GM23338 (cell line): Measurements from ENCODE around the gene RHBDL3. TPM values are rescaled to one million over a fixed set of nuclear protein-coding genes. Genes with fewer than 3 reads are reported as not detected.

Experiments used
- ATAC-seq: fragments of 200-7000 bp; cut with Tn5 transposase; 3 replicates; pipeline ENCODE4 v1.9.1; 2020
- DNase-seq: peaks from one replicate; pipeline ENCODE4 v3.0.0-alpha.2; 2015; ENCODE audit warnings: low spot score
- H2AFZ ChIP-seq: fragments of 200-600 bp; sonication (generic); 2 replicates; pipeline ENCODE4 v1.8.0; 2016; ENCODE audit warnings: antibody characterized with exemption, mild to moderate bottlenecking, moderate library complexity
- H3F3A ChIP-seq: fragments of 200-600 bp; sonication (generic); replicated peaks from 2 replicates; pipeline ENCODE4 v1.8.0; 2017; ENCODE audit warnings: antibody characterized with exemption, mixed run types, low read depth
- H3K27ac ChIP-seq: fragments of 200-600 bp; sonication (generic); 2 replicates; pipeline ENCODE4 v1.6.1; 2016; ENCODE audit warnings: low read depth
- H3K27me3 ChIP-seq: fragments of 200-600 bp; sonication (generic); 2 replicates; pipeline ENCODE4 v1.8.0; 2016; ENCODE audit warnings: mild to moderate bottlenecking, mixed run types, moderate library complexity; ENCODE audit not compliant: insufficient read depth
- H3K36me3 ChIP-seq: fragments of 200-600 bp; sonication (generic); 2 replicates; pipeline ENCODE4 v1.8.0; 2016; ENCODE audit warnings: mild to moderate bottlenecking; ENCODE audit not compliant: insufficient read depth
- H3K4me1 ChIP-seq: fragments of 200-600 bp; sonication (generic); 2 replicates; pipeline ENCODE4 v1.8.0; 2016; ENCODE audit warnings: mild to moderate bottlenecking, moderate library complexity; ENCODE audit not compliant: insufficient read depth
- H3K4me2 ChIP-seq: fragments of 200-600 bp; sonication (generic); 2 replicates; pipeline ENCODE4 v1.7.1; 2017; ENCODE audit warnings: mixed run types
- H3K4me3 ChIP-seq: fragments of 200-600 bp; sonication (generic); 2 replicates; pipeline ENCODE4 v1.6.1; 2016; ENCODE audit warnings: mixed run types
- H3K79me2 ChIP-seq: fragments of 200-600 bp; sonication (generic); replicated peaks from 2 replicates; pipeline ENCODE4 v1.8.0; 2017; ENCODE audit warnings: mild to moderate bottlenecking; ENCODE audit not compliant: insufficient read depth
- H3K9me2 ChIP-seq: fragments of 200-600 bp; sonication (generic); 2 replicates; pipeline ENCODE4 v1.8.0; 2017; ENCODE audit not compliant: insufficient read depth
- H4K20me1 ChIP-seq: fragments of 200-600 bp; sonication (generic); replicated peaks from 2 replicates; pipeline ENCODE4 v1.8.0; 2017; ENCODE audit warnings: mild to moderate bottlenecking; ENCODE audit not compliant: insufficient read depth
- H3K27ac Mint-ChIP-seq: 2 replicates; pipeline ENCODE4 v1.8.0; 2020; ENCODE audit warnings: inconsistent platforms, mild to moderate bottlenecking, moderate library complexity, mixed read lengths
- H3K27me3 Mint-ChIP-seq: 3 replicates; pipeline ENCODE4 v1.8.0; 2022; ENCODE audit warnings: low read depth, mild to moderate bottlenecking, moderate library complexity, mixed read lengths, inconsistent platforms; ENCODE audit not compliant: insufficient read depth, poor library complexity
- H3K36me3 Mint-ChIP-seq: 3 replicates; pipeline ENCODE4 v1.8.0; 2021; ENCODE audit warnings: low read depth, mild to moderate bottlenecking, inconsistent platforms, moderate library complexity, mixed read lengths
- H3K4me1 Mint-ChIP-seq: 3 replicates; pipeline ENCODE4 v1.8.0; 2020; ENCODE audit warnings: mild to moderate bottlenecking, inconsistent platforms, mixed read lengths
- H3K4me3 Mint-ChIP-seq: 3 replicates; pipeline ENCODE4 v1.8.0; 2021; ENCODE audit warnings: moderate library complexity, mild to moderate bottlenecking, inconsistent platforms, mixed read lengths
- H3K9me3 Mint-ChIP-seq: 3 replicates; pipeline ENCODE4 v1.8.0; 2020; ENCODE audit warnings: moderate library complexity, mild to moderate bottlenecking, inconsistent platforms, mixed read lengths
- CREB1 ChIP-seq: fragments of 250-450 bp; sonication (Bioruptor Pico); IDR thresholded peaks from 2 replicates; pipeline ENCODE4 v1.5.0; 2020; ENCODE audit warnings: low read depth, mild to moderate bottlenecking, moderate library complexity
- EZH2 ChIP-seq: fragments of 200-600 bp; sonication (generic); IDR thresholded peaks from one replicate; pipeline ENCODE4 v1.8.0; 2017; ENCODE audit warnings: antibody characterized with exemption, mild to moderate bottlenecking, low read depth; ENCODE audit not compliant: unreplicated experiment
- JUNB ChIP-seq: IDR thresholded peaks from one replicate; pipeline ENCODE4 v1.6.1; 2016; ENCODE audit warnings: antibody characterized with exemption; ENCODE audit not compliant: unreplicated experiment
- STAT1 ChIP-seq: IDR thresholded peaks from one replicate; pipeline ENCODE4 v1.6.1; 2016; ENCODE audit warnings: antibody characterized with exemption; ENCODE audit not compliant: unreplicated experiment
- ZNF114 ChIP-seq: fragments of 250-450 bp; sonication (Bioruptor Pico); IDR thresholded peaks from 2 replicates; pipeline ENCODE4 v1.5.0; 2020; ENCODE audit warnings: mild to moderate bottlenecking, moderate library complexity
- ZNF331 ChIP-seq: fragments of 250-450 bp; sonication (Bioruptor Pico); IDR thresholded peaks from 2 replicates; pipeline ENCODE4 v1.5.0; 2020; ENCODE audit warnings: low read depth, mild to moderate bottlenecking, moderate library complexity
- polyA plus RNA-seq: library from polyadenylated mRNA; unstranded; fragments of >200 nt; fragmentation: Nextera tagmentation; extraction: Ambion mirVana; gene quantifications from 2 replicates; pipeline ENCODE4 v1.2.1, GENCODE V29; 2016
- total RNA-seq: library from RNA; depleted of rRNA; stranded (reverse); fragments of >200 nt; shearing (Covaris generic); gene quantifications from 2 replicates; pipeline ENCODE4 v1.2.3, GENCODE V29; 2014
- TF ChIP-seq, protein P1 (sequence below): IDR thresholded peaks from 2 replicates; pipeline ENCODE4 v1.6.1; 2016; ENCODE audit warnings: antibody characterized with exemption
- TF ChIP-seq, protein P2 (sequence below), 2 experiments: fragments of 200-600 bp in 1 of 2; sonication (generic) in 1 of 2; conservative IDR thresholded peaks; 2 replicates each; pipeline versions ENCODE4 v1.5.1 to v1.6.1; 2016 to 2017; ENCODE audit warnings: antibody characterized with exemption in 2 of 2, low read depth in 2 of 2, mild to moderate bottlenecking in 2 of 2, moderate library complexity in 1 of 2

The RHBDL3 gene
- total and polyA plus RNA-seq, 2 experiments from 2014 or later, result 2.3 to 8.1 TPM

DNA sequence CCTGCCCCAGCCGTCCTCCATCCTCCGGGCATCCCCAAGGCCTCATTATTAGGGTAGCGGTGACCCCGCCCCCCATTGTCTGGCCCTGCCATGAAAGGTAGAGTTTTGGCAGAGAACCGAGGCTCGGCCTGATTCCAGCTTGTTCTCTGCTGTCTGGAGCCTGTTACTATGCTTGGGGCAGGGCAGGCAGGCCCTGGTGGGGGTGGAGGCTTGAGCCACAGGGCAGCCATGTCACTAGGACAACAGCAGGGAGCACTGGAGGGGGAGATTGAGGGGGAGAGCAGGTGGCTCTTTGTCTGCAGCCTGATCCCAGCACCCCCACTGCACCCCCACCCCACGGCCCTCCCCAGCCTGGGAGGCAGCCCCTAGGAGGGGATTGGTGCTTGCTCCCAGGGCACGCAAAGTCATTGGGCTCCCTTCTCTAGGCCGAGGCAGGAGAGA lies 15.4 kb downstream of the RHBDL3 start (continued):
- no peak for TF ChIP-seq CREB1 (CRISPR knock-in tag)
- no peak for TF ChIP-seq JUNB
- TF ChIP-seq ZNF331 (CRISPR knock-in tag), result no peak
- TF ChIP-seq, protein P1, sequence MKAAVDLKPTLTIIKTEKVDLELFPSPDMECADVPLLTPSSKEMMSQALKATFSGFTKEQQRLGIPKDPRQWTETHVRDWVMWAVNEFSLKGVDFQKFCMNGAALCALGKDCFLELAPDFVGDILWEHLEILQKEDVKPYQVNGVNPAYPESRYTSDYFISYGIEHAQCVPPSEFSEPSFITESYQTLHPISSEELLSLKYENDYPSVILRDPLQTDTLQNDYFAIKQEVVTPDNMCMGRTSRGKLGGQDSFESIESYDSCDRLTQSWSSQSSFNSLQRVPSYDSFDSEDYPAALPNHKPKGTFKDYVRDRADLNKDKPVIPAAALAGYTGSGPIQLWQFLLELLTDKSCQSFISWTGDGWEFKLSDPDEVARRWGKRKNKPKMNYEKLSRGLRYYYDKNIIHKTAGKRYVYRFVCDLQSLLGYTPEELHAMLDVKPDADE, result no peak
- TF ChIP-seq, protein P2, sequence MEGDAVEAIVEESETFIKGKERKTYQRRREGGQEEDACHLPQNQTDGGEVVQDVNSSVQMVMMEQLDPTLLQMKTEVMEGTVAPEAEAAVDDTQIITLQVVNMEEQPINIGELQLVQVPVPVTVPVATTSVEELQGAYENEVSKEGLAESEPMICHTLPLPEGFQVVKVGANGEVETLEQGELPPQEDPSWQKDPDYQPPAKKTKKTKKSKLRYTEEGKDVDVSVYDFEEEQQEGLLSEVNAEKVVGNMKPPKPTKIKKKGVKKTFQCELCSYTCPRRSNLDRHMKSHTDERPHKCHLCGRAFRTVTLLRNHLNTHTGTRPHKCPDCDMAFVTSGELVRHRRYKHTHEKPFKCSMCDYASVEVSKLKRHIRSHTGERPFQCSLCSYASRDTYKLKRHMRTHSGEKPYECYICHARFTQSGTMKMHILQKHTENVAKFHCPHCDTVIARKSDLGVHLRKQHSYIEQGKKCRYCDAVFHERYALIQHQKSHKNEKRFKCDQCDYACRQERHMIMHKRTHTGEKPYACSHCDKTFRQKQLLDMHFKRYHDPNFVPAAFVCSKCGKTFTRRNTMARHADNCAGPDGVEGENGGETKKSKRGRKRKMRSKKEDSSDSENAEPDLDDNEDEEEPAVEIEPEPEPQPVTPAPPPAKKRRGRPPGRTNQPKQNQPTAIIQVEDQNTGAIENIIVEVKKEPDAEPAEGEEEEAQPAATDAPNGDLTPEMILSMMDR (conservative IDR thresholded peaks at IDR 0.05; ENCODE audit: low read depth in 2 of 2), result no peak
- TF ChIP-seq STAT1, result no peak
- no peak for TF ChIP-seq EZH2

DNA sequence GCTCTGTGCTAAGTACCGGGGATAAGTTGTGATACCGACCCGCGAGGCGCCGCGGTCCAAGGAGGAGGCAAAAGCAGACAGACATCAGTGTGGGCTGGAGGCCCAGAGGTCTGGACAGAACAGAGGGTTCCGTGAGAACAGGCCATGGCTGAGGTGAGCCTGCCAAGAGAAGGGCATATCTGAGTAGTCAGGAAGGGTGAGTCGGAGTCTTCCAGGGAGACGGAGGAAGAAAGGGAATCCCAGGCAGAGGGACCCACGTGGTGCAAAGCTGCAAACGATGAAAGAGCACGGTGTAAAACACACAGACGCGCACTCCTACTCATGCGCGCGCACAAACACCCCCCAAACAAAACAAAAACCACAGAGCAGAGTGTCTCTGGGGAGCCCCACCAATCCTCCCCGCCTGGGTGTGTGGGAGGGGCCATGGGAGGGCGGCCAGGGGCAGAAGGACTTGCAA lies 18.1 kb downstream of the RHBDL3 start:
- Histone ChIP-seq H4K20me1 (no peaks in the 10 kb centered on the region), H3K4me3 (no peak overlapping the region), H3K27ac (no peak overlapping the region), H3K4me1 (peaks cover 41% of the 10 kb centered on the region), H3K79me2 (no peaks in the 10 kb centered on the region), H3K36me3 (no peaks in the 10 kb centered on the region), H2AFZ (no peak overlapping the region), H3K4me2 (no peak overlapping the region), H3F3A (peaks cover 33% of the 10 kb centered on the region), H3K9me2 (no peaks in the 10 kb centered on the region), H3K27me3 (no peaks in the 10 kb centered on the region)
- Mint-ChIP-seq H3K9me3 (no peaks in the 10 kb centered on the region), H3K27ac (no peak overlapping the region), H3K27me3 (peaks cover 17% of the 10 kb centered on the region), H3K36me3 (no peaks in the 10 kb centered on the region; the same call in 2 of the 3 replicates), H3K4me1 (peaks cover 52% of the 10 kb centered on the region), H3K4me3 (no peak overlapping the region)
- DNase-seq (no peak), ATAC-seq (no peak)
- TF ChIP-seq, protein P2 (conservative IDR thresholded peaks at IDR 0.05; ENCODE audit: low read depth in 2 of 2), result no peak

DNA sequence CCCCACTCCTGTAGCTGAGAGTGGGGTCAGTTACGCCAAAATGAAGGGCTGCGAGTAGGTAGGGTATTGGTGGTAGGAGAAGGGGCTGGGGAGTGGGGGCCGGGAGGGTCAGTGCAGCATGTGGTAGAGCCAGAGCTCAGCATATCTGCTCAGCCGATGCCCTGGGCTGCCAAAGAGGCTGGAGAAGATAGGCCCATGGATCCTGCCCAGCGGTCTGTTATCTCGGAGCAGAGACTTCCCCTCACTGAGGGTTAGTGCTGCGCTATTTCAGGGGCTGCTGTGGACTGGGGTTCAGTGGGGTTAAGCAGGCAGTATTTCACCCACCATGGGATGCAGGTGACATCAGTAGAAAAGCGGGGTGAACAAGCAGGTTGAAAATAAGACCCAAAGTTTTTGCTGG lies 19.7 kb downstream of the RHBDL3 start:
- H3K36me3 ChIP-seq, result no peaks in the 10 kb centered on the region
- Mint-ChIP-seq H3K4me3 (no peak overlapping the region), H3K36me3 (no peaks in the 10 kb centered on the region; the same call in 2 of the 3 replicates), H3K27me3 (peaks cover 9% of the 10 kb centered on the region), H3K27ac (no peak overlapping the region), H3K4me1 (peaks cover 56% of the 10 kb centered on the region), H3K9me3 (no peaks in the 10 kb centered on the region)
- H3K27ac ChIP-seq, result no peak overlapping the region
- no peaks in the 10 kb centered on the region for H3K27me3 ChIP-seq
- no peak overlapping the region for H3K4me3 ChIP-seq
- peaks cover 34% of the 10 kb centered on the region for H3F3A ChIP-seq
- H2AFZ ChIP-seq, result no peak overlapping the region
- no peak overlapping the region for H3K4me2 ChIP-seq
- H3K79me2 ChIP-seq, result no peaks in the 10 kb centered on the region
- peaks cover 38% of the 10 kb centered on the region for H3K4me1 ChIP-seq
- DNase-seq, result no peak
- H4K20me1 ChIP-seq, result no peaks in the 10 kb centered on the region
- no peak for ATAC-seq
- no peaks in the 10 kb centered on the region for H3K9me2 ChIP-seq
- TF ChIP-seq STAT1 (no peak), ZNF331 (CRISPR knock-in tag) (no peak), ZNF114 (CRISPR knock-in tag) (no peak)
- TF ChIP-seq, protein P1, result no peak
